Measurements from ENCODE around the gene GUF1. TPM values are rescaled to one million over a fixed set of nuclear protein-coding genes. Genes with fewer than 3 reads are reported as not detected.
A peak's percentile ranks its signal among the peaks of the same experiment; 100 is the strongest.

The GUF1 gene
- 21.4 TPM for total RNA-seq
- long read RNA-seq, full-length matches to known transcripts, result 6 of 12 reads
- long read RNA-seq, partial matches to known transcripts, result 2 of 12 reads
- long read RNA-seq, other reads (novel, unspliced or antisense), result 4 of 12 reads

GRCh38 chr4:44678094-44679041 lies at the start of gene GUF1:
Gene GUF1 (plus strand): TSS chr4:44678420. CDS start chr4:44678623, 203 bp downstream.
- intact Hi-C loops (cut with micrococcal nuclease), result no loop called here

GRCh38 chr4:44629280-44629866 lies 48.8 kb upstream of the GUF1 start:
- DNase-seq (no peak), ATAC-seq (peak; percentile 38)
- intact Hi-C loops (cut with micrococcal nuclease), result no loop called here

More at GRCh38 chr4:44678094-44679041, at the start of gene GUF1:
- peak; percentile 94 for DNase-seq
- peak; percentile 99 for ATAC-seq

GRCh38 chr4:44632089-44632488 lies 46.1 kb upstream of the GUF1 start:
- intact Hi-C loops (cut with micrococcal nuclease), result no loop called here
- no peak for ATAC-seq
- DNase-seq, result no peak

- ATAC-seq, result no peak
- intact Hi-C loops (cut with micrococcal nuclease), result no loop called here
- DNase-seq, result no peak
Measured at GRCh38 chr4:44632733-44633132, 45.5 kb upstream of the GUF1 start.

- no peak for DNase-seq
- no peak for ATAC-seq
- intact Hi-C loops (cut with micrococcal nuclease), result no loop called here
Measured at GRCh38 chr4:44638091-44638490, 40.1 kb upstream of the GUF1 start.

- intact Hi-C loops (cut with micrococcal nuclease), result no loop called here
- ATAC-seq (no peak), DNase-seq (no peak)
Measured at GRCh38 chr4:44646151-44646550, 32.1 kb upstream of the GUF1 start.

GRCh38 chr4:44651425-44651824 lies 26.8 kb upstream of the GUF1 start, which contains the start of gene YIPF7:
Gene YIPF7 (minus strand): TSS chr4:44651625. CDS start chr4:44650100, 1,525 bp downstream.
- intact Hi-C loops (cut with micrococcal nuclease), result no loop called here
- no peak for DNase-seq
- ATAC-seq, result peak; percentile 45

GRCh38 chr4:44652002-44652401 lies 26.2 kb upstream of the GUF1 start:
- intact Hi-C loops (cut with micrococcal nuclease), result no loop called here
- ATAC-seq (no peak), DNase-seq (no peak)

- intact Hi-C loops (cut with micrococcal nuclease), result no loop called here
- ATAC-seq (no peak), DNase-seq (no peak)
Measured at GRCh38 chr4:44660396-44660795, 17.8 kb upstream of the GUF1 start.

GRCh38 chr4:44661940-44662622 lies 16.1 kb upstream of the GUF1 start:
- intact Hi-C loops (cut with micrococcal nuclease), result no loop called here
- ATAC-seq (no peak), DNase-seq (no peak)

GRCh38 chr4:44662623-44663005 lies 15.6 kb upstream of the GUF1 start:
- no peak for DNase-seq
- intact Hi-C loops (cut with micrococcal nuclease), result no loop called here
- no peak for ATAC-seq

- ATAC-seq (no peak), DNase-seq (no peak)
- intact Hi-C loops (cut with micrococcal nuclease), result no loop called here
Measured at GRCh38 chr4:44663539-44664263, 14.5 kb upstream of the GUF1 start.

- intact Hi-C loops (cut with micrococcal nuclease), result no loop called here
- ATAC-seq (no peak), DNase-seq (no peak)
Measured at GRCh38 chr4:44668526-44668925, 9.7 kb upstream of the GUF1 start.

GRCh38 chr4:44670506-44671199 lies 7.6 kb upstream of the GUF1 start:
- intact Hi-C loops (cut with micrococcal nuclease), result no loop called here
- ATAC-seq, result peak; percentile 71
- DNase-seq, result no peak

GRCh38 chr4:44671636-44672035 lies 6.6 kb upstream of the GUF1 start:
- no peak for DNase-seq
- intact Hi-C loops (cut with micrococcal nuclease), result no loop called here
- no peak for ATAC-seq

- no peak for DNase-seq
- no peak for ATAC-seq
- intact Hi-C loops (cut with micrococcal nuclease), result no loop called here
Measured at GRCh38 chr4:44674471-44674870, 3.7 kb upstream of the GUF1 start.

- ATAC-seq, result no peak
- intact Hi-C loops (cut with micrococcal nuclease), result no loop called here
- no peak for DNase-seq
Measured at GRCh38 chr4:44675366-44675765, 2.9 kb upstream of the GUF1 start.

- intact Hi-C loops (cut with micrococcal nuclease), result no loop called here
- DNase-seq, result no peak
- no peak for ATAC-seq
Measured at GRCh38 chr4:44679060-44679459, 840 bp downstream of the GUF1 start.

GRCh38 chr4:44684648-44685047 lies 6.4 kb downstream of the GUF1 start:
- intact Hi-C loops (cut with micrococcal nuclease), result no loop called here
- DNase-seq, result no peak
- no peak for ATAC-seq

Measured in left ventricle myocardium superior (tissue), 1 donor.